Measurements from ENCODE around the gene KMT5C.

The KMT5C gene

GRCh38 chr19:55341171-55341588, 1.5 kb downstream of the KMT5C start:
- Histone ChIP-seq H3K36me3 (replicated peaks; ENCODE audit: low read depth, low read length) (peaks cover 5% of the 10 kb centered on the region), H3K4me1 (ENCODE audit: low read length) (peaks cover 9% of the 10 kb centered on the region; the same call in 1 of the 2 replicates), H3K27me3 (ENCODE audit: low read depth, low read length) (peaks cover 8% of the 10 kb centered on the region; the same call in 1 of the 2 replicates), H2AFZ (ENCODE audit: low read depth, low read length) (no peak overlapping the region), H3K9ac (ENCODE audit: low read length) (peak overlapping the region; percentile 94), H3K9me3 (ENCODE audit: insufficient read depth, low read length) (no peaks in the 10 kb centered on the region), H3K4me2 (ENCODE audit: low read length) (peak overlapping the region; percentile 87), H4K20me1 (ENCODE audit: insufficient read depth, low read length) (no peaks in the 10 kb centered on the region), H3K79me2 (ENCODE audit: low read length) (peaks cover 8% of the 10 kb centered on the region; the same call in 1 of the 2 replicates), H3K27ac (ENCODE audit: low read length) (no peak overlapping the region), H3K4me3 (ENCODE audit: low read length) (peak overlapping the region; percentile 96)
- TF ChIP-seq CTCF (IDR thresholded peaks at IDR 0.05; ENCODE audit: low read depth, low read length) (no peak), EZH2phosphoT487 (IDR thresholded peaks at IDR 0.05; ENCODE audit: low read depth) (no peak)

- Histone ChIP-seq H3K27me3 (ENCODE audit: low read depth, low read length) (0 out of 2 replicates have a peak, but pooled peaks cover 4% of the 10 kb centered on the region), H2AFZ (ENCODE audit: low read depth, low read length) (no peak overlapping the region), H3K9ac (ENCODE audit: low read length) (peak overlapping the region; percentile 94; the same call in 1 of the 2 replicates), H3K79me2 (ENCODE audit: low read length) (peaks cover 8% of the 10 kb centered on the region; the same call in 1 of the 2 replicates), H3K36me3 (replicated peaks; ENCODE audit: low read depth, low read length) (peaks cover 5% of the 10 kb centered on the region), H4K20me1 (ENCODE audit: insufficient read depth, low read length) (no peaks in the 10 kb centered on the region), H3K27ac (ENCODE audit: low read length) (no peak overlapping the region), H3K4me3 (ENCODE audit: low read length) (peak overlapping the region; percentile 96), H3K4me1 (ENCODE audit: low read length) (peaks cover 9% of the 10 kb centered on the region; the same call in 1 of the 2 replicates), H3K9me3 (ENCODE audit: insufficient read depth, low read length) (no peaks in the 10 kb centered on the region), H3K4me2 (ENCODE audit: low read length) (peak overlapping the region; percentile 87)
- no peak for TF ChIP-seq CTCF (IDR thresholded peaks at IDR 0.05; ENCODE audit: low read depth, low read length)
- no peak for TF ChIP-seq EZH2phosphoT487 (IDR thresholded peaks at IDR 0.05; ENCODE audit: low read depth)
These were observed 2.2 kb downstream of the KMT5C start for GRCh38 chr19:55341595-55342531.

DNA sequence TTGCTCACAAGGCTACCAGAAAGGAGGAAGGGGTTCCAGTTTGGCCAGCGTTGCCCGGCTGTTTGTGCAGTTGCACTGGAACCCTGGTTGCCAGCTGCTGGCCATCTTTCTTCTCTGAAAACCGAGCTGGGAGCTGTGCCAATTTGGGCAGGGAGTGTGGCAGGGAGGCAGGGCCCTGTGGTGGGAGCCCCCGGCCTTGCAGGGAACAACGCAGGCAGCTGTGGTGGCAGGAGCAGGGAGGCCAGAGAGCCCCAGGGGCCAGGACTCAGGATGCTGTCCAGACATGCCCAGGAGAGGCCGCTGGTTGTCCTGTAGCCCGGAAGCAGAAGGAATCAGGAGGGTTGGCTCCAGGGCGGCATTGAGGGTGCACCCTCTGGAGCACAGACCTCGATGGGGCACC, 4.8 kb downstream of the KMT5C start:
- TF ChIP-seq EZH2phosphoT487 (IDR thresholded peaks at IDR 0.05; ENCODE audit: low read depth) (no peak), CTCF (IDR thresholded peaks at IDR 0.05; ENCODE audit: low read depth, low read length) (no peak)
- H3K36me3 ChIP-seq (replicated peaks; ENCODE audit: low read depth, low read length): peaks cover 5% of the 10 kb centered on the region
- peaks cover 2% of the 10 kb centered on the region; the same call in 1 of the 2 replicates for H3K4me1 ChIP-seq (ENCODE audit: low read length)
- no peaks in the 10 kb centered on the region for H3K9me3 ChIP-seq (ENCODE audit: insufficient read depth, low read length)
- H3K4me2 ChIP-seq (ENCODE audit: low read length): no peak overlapping the region
- H3K79me2 ChIP-seq (ENCODE audit: low read length): peaks cover 8% of the 10 kb centered on the region; the same call in 1 of the 2 replicates
- no peak overlapping the region for H3K4me3 ChIP-seq (ENCODE audit: low read length)
- no peak overlapping the region for H3K27ac ChIP-seq (ENCODE audit: low read length)
- no peaks in the 10 kb centered on the region for H3K27me3 ChIP-seq (ENCODE audit: low read depth, low read length)
- no peak overlapping the region for H3K9ac ChIP-seq (ENCODE audit: low read length)
- 0 out of 2 replicates have a peak, but pooled peaks cover 2% of the 10 kb centered on the region for H4K20me1 ChIP-seq (ENCODE audit: insufficient read depth, low read length)
- H2AFZ ChIP-seq (ENCODE audit: low read depth, low read length): no peak overlapping the region

Data from OCI-LY3 (cell line).